Body of pancreas (tissue), 4 donors: ENCODE measurements around the gene DDX19B.
A peak's percentile ranks its signal among the peaks of the same experiment; 100 is the strongest.
"Not testable (repeated sequence)": the region's sequence is repeated elsewhere in the genome, so short reads cannot be mapped to it uniquely, and the experiment has no call there.

Experiments used
- CTCF ChIP-seq, 7 experiments: fragments of 450-650 bp in 4 of 7; fragments of 200-600 bp in 3 of 7; sonication (generic) in 3 of 7; IDR thresholded peaks; one replicate each; pipeline ENCODE4 v1.5.1; 2016 to 2019; ENCODE audit warnings: antibody characterized with exemption in 7 of 7
- POLR2A ChIP-seq, 3 donors: fragments of 450-650 bp; IDR thresholded peaks; one replicate each; pipeline ENCODE4 v1.6.1; 2016; ENCODE audit warnings: antibody characterized with exemption in 3 of 3, mild to moderate bottlenecking in 2 of 3

- not testable (repeated sequence) for TF ChIP-seq POLR2A (IDR thresholded peaks at IDR 0.05)
- peak in 6 of 7 experiments; percentile 23 to 53 (median 48) for TF ChIP-seq CTCF (IDR thresholded peaks at IDR 0.05)
Observed at GRCh38 chr16:70370145-70370544, 71.2 kb downstream of the DDX19B start.
